NCI-H1048 (cell line): ENCODE results near the gene RPP21.
A peak's percentile ranks its signal among the peaks of the same experiment; 100 is the strongest.

Experiments used
- DNase-seq: peaks from one replicate; lab custom pipeline; 2025; lab: John Stamatoyannopoulos, UW

The RPP21 gene

GRCh38 chr6:30344868-30345671 lies at the start of gene RPP21:
TSS of gene RPP21 (plus strand) at chr6:30345156. CDS start at chr6:30345172, 16 bp downstream.
- peak; percentile 68 for DNase-seq

- DNase-seq, result no peak
Observed at GRCh38 chr6:30295837-30296236, 49.1 kb upstream of the RPP21 start.

GRCh38 chr6:30304002-30304401 lies 41.0 kb upstream of the RPP21 start:
- DNase-seq, result no peak

GRCh38 chr6:30311101-30311500 lies 33.9 kb upstream of the RPP21 start:
- no peak for DNase-seq

- DNase-seq, result no peak
Observed at GRCh38 chr6:30311671-30312070, 33.3 kb upstream of the RPP21 start.

GRCh38 chr6:30312266-30312665 lies 32.7 kb upstream of the RPP21 start:
- no peak for DNase-seq

GRCh38 chr6:30312676-30313321 lies 32.2 kb upstream of the RPP21 start:
- DNase-seq, result no peak

- no peak for DNase-seq
Observed at GRCh38 chr6:30315156-30315555, 29.8 kb upstream of the RPP21 start.

- DNase-seq, result no peak
Observed at GRCh38 chr6:30317913-30318589, 26.9 kb upstream of the RPP21 start.

- no peak for DNase-seq
Observed at GRCh38 chr6:30319146-30319835, 25.7 kb upstream of the RPP21 start.

GRCh38 chr6:30321692-30322388 lies 23.1 kb upstream of the RPP21 start:
- DNase-seq, result no peak

- DNase-seq, result no peak
Observed at GRCh38 chr6:30322527-30323501, 22.1 kb upstream of the RPP21 start.

- DNase-seq, result no peak
Observed at GRCh38 chr6:30323806-30324205, 21.1 kb upstream of the RPP21 start.

- no peak for DNase-seq
Observed at GRCh38 chr6:30325150-30325872, 19.6 kb upstream of the RPP21 start.

- peak; percentile 45 for DNase-seq
Observed at GRCh38 chr6:30325873-30326525, 19.0 kb upstream of the RPP21 start.

GRCh38 chr6:30326526-30327231 lies 18.3 kb upstream of the RPP21 start, which contains the start of gene TRIM39:
TSS of gene TRIM39 (plus strand) at chr6:30326927. CDS start at chr6:30329318, 2,391 bp downstream.
- no peak for DNase-seq

- no peak for DNase-seq
Observed at GRCh38 chr6:30327232-30327746, 17.7 kb upstream of the RPP21 start.

GRCh38 chr6:30328397-30328796 lies 16.6 kb upstream of the RPP21 start:
- DNase-seq, result no peak
